ENCODE data around the gene FNDC3B.

Gene FNDC3B

DNA sequence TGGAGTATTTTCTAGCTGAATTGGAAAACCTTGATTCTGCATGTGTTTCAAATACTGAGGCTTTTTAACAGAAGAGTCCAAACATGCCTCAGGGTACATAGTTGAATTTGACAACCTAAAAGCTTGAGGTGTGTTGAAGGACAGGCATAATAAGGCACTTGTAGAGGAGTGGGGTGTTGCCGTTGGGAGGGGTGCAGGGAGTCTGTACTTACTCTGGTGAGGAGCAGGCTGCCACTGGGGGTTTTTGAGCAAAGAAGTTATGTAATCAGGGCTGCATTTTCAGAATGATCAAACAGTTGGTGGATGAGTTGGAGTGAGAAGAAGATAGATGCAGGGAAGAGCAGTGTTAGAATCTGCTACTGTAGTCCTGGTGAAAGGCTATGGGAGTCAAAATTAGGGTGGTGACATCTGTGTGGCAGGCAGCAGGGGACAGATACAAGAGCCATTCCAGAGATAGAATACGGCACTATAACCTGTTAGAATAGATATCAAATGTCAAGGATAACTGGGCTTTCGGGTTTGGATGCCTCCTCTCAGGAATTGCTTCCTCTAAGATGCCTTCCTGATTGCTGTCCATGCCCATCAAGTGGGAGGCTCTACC is 247.3 kb downstream of the FNDC3B start:
- no peak for DNase-seq (ENCODE audit: low read depth in 2 of 2)

DNA sequence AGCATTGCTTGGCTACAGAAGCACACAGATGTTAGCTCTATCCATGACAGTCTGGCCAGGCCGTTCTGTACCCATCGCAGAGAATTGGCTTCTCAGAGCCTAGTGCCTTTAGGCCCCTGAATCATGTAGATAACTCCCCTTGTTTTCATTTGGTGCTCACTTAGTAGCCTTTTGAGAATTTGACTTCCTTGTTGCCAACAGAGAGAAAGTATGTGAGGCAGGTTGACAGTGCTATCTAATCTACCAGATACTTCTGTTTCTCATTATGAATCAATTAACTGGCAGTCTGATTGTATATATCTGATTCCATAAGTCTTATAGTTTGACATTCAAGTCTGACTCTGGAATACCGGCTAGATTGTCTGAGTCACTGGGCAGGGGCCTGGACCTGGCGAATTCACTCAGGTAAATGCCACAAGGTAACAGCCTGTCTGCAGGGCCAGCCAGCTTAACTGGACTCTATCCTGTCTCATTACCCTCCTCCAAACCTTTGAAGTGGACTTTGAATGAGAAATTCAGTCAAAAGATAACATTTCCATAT is 248.6 kb downstream of the FNDC3B start:
- no peak for DNase-seq (ENCODE audit: low read depth in 2 of 2)

DNA sequence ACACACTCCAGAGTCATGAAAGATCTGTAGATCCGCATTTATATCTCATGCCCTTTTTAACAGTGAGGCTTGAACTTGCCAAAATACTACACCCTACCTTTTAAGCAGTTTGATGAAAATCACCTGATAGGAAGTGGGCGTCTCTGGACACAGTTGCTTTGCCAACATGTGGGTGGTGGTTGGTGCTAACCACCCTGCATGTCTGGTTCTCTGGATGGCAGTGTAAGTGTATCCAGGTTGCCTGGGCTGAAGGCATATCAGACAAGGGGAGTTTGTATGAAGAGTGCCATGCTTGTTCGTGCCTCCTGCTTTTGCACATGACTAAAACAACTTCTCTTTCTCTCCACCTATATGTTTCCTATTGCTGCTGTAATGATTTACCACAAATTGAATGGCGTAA is 249.3 kb downstream of the FNDC3B start:
- DNase-seq (ENCODE audit: low read depth in 2 of 2), result no peak

DNA sequence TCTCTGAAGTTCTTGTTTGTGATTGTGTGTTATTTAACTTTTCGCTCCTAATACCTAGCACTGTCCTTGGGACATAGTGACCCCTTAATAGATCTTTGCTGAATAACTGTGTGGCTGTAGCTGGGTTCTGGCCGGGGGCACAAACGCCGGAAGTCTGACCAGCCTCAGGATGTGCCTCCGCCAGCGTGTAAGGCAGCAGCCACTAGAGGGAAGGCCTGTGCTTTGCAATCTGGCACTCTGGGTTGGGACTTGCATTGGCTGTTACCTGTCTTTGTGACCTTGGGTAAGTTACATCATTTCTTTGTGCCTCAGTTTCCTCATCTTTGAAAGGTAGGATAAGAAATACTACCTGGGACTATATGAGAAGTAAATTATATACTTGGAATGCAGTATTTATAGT is 250.2 kb downstream of the FNDC3B start:
- DNase-seq (ENCODE audit: low read depth in 2 of 2), result no peak

DNA sequence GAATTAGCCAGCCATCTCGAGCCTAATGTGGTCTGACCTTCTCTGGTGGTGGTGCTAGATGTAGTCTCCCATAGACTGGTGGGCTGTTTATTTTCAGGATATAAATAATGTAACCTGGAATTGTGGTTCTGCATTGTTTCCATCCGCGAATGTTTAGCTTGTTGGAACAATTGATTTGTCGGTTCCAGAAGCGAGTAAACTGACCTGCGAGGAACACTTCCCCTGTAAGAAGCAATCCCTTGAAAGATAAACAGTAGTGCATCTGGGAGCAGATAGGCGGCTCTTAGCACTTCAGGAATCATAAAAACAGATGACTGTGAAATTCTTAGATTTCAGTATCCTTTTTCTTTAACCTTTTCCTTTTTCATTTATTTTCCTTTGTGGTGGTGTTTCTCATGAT is 251.1 kb downstream of the FNDC3B start:
- DNase-seq (ENCODE audit: low read depth in 2 of 2), result no peak

DNA sequence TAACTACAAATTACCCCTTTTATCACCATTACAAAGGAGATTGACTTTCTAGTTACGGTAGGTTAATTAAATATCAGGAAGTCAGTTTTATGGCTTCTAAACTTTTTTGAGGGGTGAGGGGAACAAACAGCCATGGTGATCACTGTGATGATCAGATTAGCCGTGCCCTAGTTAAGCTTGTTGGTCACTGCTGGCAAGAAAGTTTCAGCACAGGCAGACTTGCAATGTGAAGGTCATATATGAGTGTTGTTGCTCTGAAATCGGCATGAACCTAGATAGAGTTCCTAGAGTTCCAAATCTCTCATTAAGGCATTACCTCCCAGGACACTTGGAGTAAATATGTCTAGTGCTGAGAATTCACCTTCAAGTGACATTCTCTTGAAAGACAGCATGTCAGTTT is 252.3 kb downstream of the FNDC3B start:
- no peak for DNase-seq (ENCODE audit: low read depth in 2 of 2)

DNA sequence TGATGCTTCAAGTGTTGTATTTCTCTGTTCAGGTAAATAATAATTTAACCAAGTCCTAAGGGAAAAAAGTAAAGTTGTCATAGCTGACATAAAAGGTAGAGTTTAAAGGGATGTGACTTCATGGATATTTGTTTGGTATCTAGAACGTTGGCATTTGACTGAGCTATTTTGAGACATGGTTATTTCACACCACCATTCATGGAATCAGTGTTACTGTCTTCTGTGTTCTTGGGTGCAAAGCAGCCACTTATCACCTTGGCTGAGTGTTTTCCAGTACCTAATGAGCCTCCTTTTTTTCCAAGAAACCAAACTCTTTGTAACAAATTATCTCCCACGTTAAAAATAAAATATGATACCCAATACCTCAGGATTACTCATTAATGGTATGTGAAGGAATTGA is 253.0 kb downstream of the FNDC3B start:
- no peak for DNase-seq (ENCODE audit: low read depth in 2 of 2)

DNA sequence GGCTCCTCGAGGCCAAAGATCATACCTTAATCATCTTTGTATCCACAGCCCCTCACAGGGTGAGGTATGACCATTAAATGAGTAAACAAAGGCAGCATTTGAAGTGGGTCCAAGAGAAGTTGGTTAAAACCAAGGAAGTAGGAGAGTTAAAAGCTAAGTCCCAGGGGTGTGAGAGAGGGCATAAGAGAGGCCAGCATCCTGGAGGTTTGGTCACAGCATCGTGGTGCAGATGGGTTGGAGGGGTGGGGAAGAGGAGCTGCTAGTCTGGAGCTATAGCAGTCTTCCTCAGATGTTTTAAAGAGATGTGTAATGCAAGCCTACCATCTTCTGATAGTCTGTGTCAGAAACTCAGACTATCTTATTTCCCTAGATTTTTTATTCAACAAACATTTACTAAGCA is 253.7 kb downstream of the FNDC3B start:
- DNase-seq (ENCODE audit: low read depth in 2 of 2), result no peak

DNA sequence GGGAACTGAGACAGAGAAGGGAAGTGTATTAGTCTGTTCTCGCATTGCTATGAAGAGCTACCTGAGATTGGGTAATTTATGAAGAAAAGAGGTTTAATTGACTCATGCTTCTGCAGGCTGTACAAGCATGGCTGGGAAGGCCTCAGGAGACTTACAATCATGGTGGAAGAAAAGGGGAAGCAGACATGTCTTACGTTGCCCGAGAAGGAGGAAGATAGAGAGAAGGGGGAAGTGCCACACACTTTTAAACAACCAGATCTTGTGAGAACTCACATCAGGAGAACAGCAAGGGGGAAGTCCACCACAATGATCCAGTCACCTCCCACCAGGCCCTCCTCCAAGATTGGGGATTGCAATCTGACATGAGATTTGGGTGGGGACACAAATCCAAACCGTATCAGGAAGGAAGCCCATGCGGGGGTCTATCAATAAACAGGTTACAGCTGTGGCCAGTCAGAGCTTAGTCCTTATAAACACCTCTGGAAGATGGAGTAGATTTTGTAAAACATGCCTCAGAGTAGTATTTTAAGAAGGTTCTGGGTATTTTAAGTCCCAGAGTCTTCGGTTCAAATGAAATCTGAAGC is 254.9 kb downstream of the FNDC3B start:
- DNase-seq (ENCODE audit: low read depth in 2 of 2), result no peak

DNA sequence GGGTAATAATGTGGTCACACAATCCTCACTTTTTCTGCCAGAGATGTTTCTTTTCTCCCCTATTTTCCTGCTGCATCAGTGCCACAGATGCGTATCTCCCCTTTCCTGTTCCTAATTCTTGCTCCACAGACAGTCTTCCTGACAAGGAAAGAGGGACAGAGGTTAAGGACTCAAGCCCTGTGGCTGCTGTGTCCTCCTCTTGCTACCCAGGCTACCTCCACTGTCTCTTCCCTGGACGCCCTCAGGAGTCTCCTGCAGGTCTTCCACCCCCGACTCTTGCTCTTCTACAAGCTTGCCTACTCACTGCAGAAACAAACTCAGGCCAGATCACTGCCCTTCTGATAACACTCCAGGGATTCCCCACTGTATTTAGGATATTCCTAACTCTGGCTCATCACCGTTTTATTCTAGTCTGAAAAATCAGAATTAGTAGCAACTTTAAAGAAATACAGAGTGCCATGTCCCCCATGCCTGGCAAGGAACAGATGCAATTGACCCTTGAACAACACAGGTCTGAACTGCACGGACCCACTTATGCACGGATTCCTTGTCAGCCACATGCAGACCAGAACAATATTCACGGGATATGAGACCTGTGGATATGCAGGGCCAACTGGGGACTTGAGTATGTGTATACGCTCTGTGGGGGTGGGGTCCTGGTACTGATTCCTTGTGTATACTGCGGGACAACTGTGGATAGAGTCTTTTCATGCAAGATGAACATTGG is 257.0 kb downstream of the FNDC3B start:
- no peak for DNase-seq (ENCODE audit: low read depth in 2 of 2)

DNA sequence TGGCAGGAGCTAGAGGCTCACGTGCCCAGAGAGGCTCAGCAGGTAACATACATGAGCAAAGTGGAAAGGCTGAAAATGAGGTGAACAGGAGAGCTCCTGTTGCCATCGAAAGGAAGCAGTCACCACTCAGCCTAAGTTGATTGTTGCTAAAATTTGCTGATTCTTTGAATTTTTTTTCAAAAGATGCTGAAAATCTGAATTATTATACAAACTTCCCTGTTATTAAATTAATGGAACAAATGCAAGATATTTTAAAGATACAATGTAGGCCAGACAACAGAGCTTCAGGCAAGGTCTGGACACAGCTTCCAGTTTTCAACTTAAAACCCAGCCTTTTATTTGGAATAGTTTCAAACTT is 257.6 kb downstream of the FNDC3B start:
- no peak for DNase-seq (ENCODE audit: low read depth in 2 of 2)

DNA sequence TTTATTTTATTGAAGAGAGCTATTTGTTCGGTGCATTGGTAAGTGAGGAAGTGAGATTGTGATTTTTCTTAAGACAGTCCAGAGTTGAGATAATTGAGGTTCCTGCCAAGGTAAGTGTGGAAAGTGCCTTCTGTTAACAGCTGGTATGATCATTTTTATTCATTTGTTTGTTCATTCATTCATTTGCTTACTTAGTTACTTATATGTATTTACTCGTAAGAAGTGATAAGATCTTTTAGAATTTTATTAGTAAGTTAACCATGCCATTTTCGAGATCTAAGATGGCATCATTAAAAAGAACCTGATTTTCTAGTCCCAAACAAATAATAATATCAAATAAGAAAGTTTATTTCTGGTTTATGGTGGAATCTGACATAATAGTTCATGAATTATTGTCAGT is 258.9 kb downstream of the FNDC3B start:
- no peak for DNase-seq (ENCODE audit: low read depth in 2 of 2)

DNA sequence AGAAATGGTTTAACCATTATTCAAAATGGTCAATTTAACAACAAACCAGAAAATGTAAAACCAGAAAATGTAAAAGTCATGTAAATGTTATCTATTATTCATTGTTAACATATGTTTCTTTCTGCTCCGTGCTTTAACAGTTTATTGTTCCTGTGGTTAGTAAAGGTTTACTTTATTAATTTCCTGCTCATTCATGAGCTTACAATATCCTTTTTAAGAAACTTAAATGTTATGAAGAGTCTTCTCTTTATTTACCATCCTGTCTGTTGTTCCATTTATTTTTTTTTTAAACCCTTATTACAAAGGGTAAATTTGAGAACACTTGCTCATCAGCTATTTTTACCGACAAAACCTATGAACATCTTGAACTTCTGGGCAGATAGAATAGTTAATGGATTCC is 260.8 kb downstream of the FNDC3B start:
- DNase-seq (ENCODE audit: low read depth in 2 of 2), result no peak

DNA sequence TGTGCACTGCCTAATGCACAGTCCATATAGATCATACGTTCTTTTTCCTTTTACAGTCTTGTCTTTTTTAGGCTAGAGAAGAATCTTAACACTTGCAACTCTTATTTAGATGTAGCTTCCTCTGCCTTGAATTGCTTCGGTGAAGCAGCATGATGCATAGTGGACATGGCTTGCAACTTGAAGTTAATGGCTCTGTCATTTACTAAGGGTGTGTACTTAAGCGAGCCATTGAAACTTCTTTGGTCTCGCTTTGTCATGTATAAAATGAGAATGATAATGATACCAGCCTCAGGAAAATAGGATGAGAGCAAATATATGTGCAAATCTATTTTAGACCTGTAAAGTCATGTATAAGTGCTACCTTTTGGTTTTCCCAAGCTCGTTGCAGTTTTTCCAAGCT is 261.5 kb downstream of the FNDC3B start:
- DNase-seq (ENCODE audit: low read depth in 2 of 2), result no peak

DNA sequence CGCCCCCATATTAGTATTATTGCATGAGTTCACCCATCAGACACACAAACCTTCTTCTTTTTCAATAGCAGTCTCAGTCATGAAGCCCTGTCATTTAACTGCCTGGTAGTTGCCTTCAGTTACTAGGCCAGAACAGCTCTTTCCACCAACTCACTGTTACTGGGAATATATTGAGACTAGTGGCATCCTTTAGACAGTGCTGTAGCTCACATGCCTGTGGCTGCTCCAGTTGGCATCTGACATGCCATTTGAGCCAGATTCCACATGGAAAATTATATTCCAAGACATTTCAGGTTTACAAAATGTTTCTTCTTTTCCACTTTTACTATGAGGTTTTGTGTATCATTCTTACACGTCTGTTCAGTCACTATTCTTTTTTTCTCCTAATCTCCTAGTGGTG is 262.8 kb downstream of the FNDC3B start:
- DNase-seq (ENCODE audit: low read depth in 2 of 2), result no peak

DNA sequence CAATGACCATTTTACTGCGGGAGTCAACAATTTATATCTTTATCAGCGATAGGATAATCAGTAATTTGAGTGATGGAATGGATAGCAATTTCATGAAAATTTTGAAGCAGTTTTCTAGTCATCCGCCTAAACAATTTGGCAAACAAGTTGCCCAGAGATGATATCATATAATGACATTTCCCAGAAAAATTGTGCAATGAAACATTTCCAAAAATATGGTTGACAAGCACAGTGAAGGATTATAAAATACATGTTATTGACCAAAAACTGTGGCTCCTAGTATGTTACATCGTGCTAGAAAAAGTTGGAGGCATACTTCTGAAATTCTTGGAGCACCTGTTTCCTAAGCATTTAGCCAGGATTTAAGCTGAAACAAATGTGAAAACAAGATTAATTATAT is 263.8 kb downstream of the FNDC3B start:
- DNase-seq (ENCODE audit: low read depth in 2 of 2), result no peak

DNA sequence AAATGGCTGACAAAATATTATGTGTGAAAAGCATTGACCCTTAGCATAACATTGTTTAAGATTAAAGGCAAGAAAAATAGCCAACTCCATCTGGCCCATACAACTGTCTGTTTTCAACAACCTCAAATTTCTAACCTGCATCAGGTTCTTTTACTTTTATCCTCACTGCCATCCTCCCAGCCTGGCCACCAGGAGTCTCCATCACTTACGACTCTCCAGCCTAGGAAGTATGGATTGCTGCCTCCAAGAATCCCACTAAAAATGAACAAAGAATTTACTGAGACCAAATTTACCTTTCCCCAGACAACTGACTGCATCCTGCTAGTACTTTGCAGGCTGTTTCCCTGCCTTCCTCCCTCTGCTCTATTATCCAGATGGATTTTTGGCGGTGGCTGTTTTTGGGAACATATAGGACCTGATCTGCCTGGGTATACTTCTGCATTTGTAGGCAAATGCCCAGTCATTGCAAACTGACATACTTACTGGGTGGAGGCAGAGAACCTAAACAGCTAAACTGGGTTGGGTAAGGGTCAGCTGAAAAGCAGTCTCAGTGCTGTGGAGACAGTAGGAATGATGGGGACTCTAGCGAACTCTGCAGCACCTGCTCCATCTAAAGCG is 264.7 kb downstream of the FNDC3B start:
- no peak for DNase-seq (ENCODE audit: low read depth in 2 of 2)

DNA sequence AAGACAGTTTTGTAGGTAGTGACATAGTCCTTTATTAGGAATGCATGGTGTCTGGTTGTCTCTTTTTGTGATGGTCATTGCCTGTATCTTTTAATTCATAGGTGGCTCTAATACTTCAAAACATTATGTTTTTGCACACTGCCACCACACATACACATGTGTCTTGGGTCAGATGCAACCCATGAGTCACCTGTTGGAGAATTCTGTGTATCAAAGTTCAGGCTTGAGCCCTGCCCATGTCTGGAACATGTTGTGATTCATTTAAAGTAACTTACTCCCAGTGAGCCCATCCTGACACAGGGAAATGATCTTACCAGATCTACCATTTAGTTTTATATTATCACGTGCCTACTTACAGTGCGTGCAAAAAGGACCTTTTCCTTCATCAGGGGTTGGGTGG is 266.2 kb downstream of the FNDC3B start:
- DNase-seq (ENCODE audit: low read depth in 2 of 2), result no peak

DNA sequence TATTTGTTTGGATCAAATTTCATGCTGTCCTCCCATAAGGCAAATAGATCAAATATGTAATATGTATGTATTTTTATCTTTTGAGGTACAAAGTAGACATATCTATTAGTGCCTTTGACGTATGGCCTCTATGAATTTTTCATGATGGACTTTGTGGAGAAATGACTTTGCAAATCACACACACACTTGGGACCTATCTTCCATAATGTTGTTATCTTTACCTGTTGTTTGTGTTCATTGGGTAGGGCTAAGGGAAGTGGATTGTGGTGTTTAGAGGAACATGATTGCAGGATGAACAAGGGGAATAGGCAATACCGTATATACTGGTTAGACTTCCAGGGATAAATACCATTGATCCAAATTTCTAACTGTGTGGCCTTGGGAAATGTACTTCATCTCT is 266.6 kb downstream of the FNDC3B start:
- no peak for DNase-seq (ENCODE audit: low read depth in 2 of 2)

DNA sequence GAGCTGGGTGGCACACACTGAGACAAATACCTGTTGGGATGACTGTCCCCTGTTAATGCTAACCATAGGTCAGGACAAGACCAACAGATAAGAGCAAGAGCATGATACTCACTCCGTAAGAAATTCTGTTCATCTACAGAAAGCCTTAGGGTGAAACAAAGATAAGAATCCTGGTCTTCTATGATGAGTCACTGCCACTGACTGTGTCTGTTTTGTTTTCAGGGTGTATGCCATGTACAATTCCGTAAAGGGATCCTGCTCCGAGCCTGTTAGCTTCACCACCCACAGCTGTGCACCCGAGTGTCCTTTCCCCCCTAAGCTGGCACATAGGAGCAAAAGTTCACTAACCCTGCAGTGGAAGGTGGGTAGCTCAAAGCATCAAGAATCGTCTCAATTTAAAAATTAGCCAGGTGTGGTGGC is 267.8 kb downstream of the FNDC3B start:
- DNase-seq (ENCODE audit: low read depth in 2 of 2), result no peak

DNA sequence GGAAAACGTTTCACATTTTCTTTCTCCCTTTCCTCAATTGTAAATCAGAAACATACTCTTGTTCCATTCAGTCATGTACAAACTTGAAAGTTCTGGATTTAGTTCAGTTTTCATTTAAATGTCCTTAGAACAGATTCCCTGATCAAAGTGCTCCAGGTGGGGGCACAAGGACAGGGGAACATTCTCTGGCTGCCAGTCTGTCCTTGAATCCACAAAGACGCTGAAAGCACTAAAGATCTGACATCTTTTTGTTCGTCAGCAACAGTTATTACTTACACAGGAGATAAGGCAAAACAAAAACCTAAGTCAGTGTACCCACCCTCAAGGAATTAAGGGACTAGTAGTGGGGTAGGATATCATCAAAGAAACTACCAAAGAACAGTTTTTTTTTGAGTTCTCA is 269.7 kb downstream of the FNDC3B start:
- DNase-seq (ENCODE audit: low read depth in 2 of 2), result no peak

DNA sequence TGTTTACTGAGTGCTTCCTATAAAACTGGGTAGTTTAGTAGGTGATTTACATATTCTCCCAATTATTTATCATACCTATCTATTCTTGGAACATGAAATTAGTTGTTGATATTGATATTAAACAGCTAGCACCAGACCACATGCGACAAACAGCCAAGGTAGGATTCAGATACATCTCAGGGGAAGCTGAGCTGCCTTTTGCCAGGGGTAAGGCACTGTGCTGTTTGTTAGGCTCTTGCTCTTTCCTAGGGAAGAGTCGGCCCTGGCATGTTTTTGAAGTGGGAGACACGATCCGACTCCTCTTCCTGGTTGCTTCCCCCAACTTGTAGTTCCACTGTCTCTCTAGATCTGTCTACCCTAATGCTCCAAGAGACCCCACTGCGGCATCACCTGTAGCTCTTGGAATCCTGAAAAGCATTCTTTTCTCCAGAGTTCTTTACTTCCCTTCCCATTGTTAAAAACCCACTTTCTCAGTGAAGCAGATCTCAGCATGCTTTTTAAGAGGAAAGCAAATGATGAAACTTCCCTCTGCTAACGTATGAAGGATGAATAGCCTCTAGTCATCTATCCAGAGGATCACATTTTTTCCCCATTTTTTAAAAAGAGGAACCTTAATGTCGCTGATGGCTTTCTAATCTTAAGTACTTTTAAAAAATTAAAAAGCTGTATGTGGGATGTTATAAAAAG is 270.5 kb downstream of the FNDC3B start:
- DNase-seq (ENCODE audit: low read depth in 2 of 2), result no peak

Data from stimulated activated CD4-positive, alpha-beta T cell treated with anti-CD3 and anti-CD28 coated beads, Interleukin-15, amount 100 ng/mL, for 48 hours (primary cell).